H9 (cell line): ENCODE measurements around the gene DMD. TPM values are rescaled to one million over a fixed set of nuclear protein-coding genes. Genes with fewer than 3 reads are reported as not detected.

ENCODE experiments used
- DNase-seq: peaks from one replicate; pipeline ENCODE4 v3.0.0-alpha.2; 2017
- H2AFZ ChIP-seq: one replicate; pipeline ENCODE4 v1.6.1; 2013; ENCODE audit warnings: mild to moderate bottlenecking, low read length, control low read depth, moderate library complexity
- H2AK5ac ChIP-seq: 2 replicates; pipeline ENCODE4 v1.6.1; 2013; ENCODE audit warnings: low read length, control low read depth, mixed read lengths; ENCODE audit not compliant: insufficient read length
- H2BK120ac ChIP-seq: one replicate; pipeline ENCODE4 v1.6.1; 2013; ENCODE audit warnings: low read depth, mild to moderate bottlenecking, low read length, control low read depth, inconsistent platforms; ENCODE audit not compliant: poor library complexity, severe bottlenecking
- H2BK12ac ChIP-seq: 2 replicates; pipeline ENCODE4 v1.6.1; 2013; ENCODE audit warnings: low read length, control low read depth, mixed read lengths, low read depth; ENCODE audit not compliant: insufficient read length
- H2BK15ac ChIP-seq: 2 replicates; pipeline ENCODE4 v1.6.1; 2013; ENCODE audit warnings: low read depth, low read length, control low read depth
- H2BK20ac ChIP-seq: one replicate; pipeline ENCODE4 v1.6.1; 2013; ENCODE audit warnings: low read depth, mild to moderate bottlenecking, low read length, control low read depth, inconsistent platforms; ENCODE audit not compliant: poor library complexity, severe bottlenecking
- H2BK5ac ChIP-seq: 2 replicates; pipeline ENCODE4 v1.6.1; 2013; ENCODE audit warnings: low read length, control low read depth, mixed read lengths; ENCODE audit not compliant: insufficient read length
- H3K14ac ChIP-seq: 2 replicates; pipeline ENCODE4 v1.6.1; 2013; ENCODE audit warnings: low read length, control low read depth; ENCODE audit not compliant: insufficient read depth
- H3K18ac ChIP-seq: 2 replicates; pipeline ENCODE4 v1.6.1; 2013; ENCODE audit warnings: low read depth, mild to moderate bottlenecking, mixed read lengths, low read length, control low read depth; ENCODE audit not compliant: insufficient read length
- H3K23ac ChIP-seq: 2 replicates; pipeline ENCODE4 v1.6.1; 2013; ENCODE audit warnings: low read length, control low read depth, mixed read lengths, low read depth; ENCODE audit not compliant: insufficient read length
- H3K23me2 ChIP-seq: 2 replicates; pipeline ENCODE4 v1.6.1; 2013; ENCODE audit warnings: low read depth, mild to moderate bottlenecking, mixed read lengths, low read length, control low read depth; ENCODE audit not compliant: insufficient read length, poor library complexity, severe bottlenecking
- H3K27ac ChIP-seq: 2 replicates; pipeline ENCODE4 v1.5.1; 2013; ENCODE audit warnings: low read length, control low read depth, mixed read lengths, low read depth; ENCODE audit not compliant: insufficient read length
- H3K27me3 ChIP-seq: 2 replicates; pipeline ENCODE4 v1.6.1; 2013; ENCODE audit warnings: low read length, control low read depth, inconsistent platforms; ENCODE audit not compliant: insufficient read depth
- H3K4ac ChIP-seq: 2 replicates; pipeline ENCODE4 v1.6.1; 2013; ENCODE audit warnings: low read depth, mild to moderate bottlenecking, control low read depth, inconsistent platforms, low read length, moderate library complexity
- H3K4me1 ChIP-seq: 2 replicates; pipeline ENCODE4 v1.6.1; 2013; ENCODE audit warnings: low read length, control low read depth, inconsistent platforms; ENCODE audit not compliant: insufficient read depth
- H3K4me2 ChIP-seq: 2 replicates; pipeline ENCODE4 v1.6.1; 2013; ENCODE audit warnings: low read length, control low read depth, mixed read lengths; ENCODE audit not compliant: insufficient read length, insufficient read depth
- H3K56ac ChIP-seq: 2 replicates; pipeline ENCODE4 v1.6.1; 2013; ENCODE audit warnings: low read depth, mild to moderate bottlenecking, mixed read lengths, low read length, control low read depth; ENCODE audit not compliant: insufficient read length
- H3K79me1 ChIP-seq: 2 replicates; pipeline ENCODE4 v1.6.1; 2013; ENCODE audit warnings: low read depth, mild to moderate bottlenecking, moderate library complexity, low read length, control low read depth, inconsistent platforms; ENCODE audit not compliant: insufficient read depth, poor library complexity, severe bottlenecking
- H3K79me2 ChIP-seq: 2 replicates; pipeline ENCODE4 v1.6.1; 2013; ENCODE audit warnings: low read length, control low read depth, inconsistent platforms; ENCODE audit not compliant: insufficient read depth
- H3K9ac ChIP-seq: 2 replicates; pipeline ENCODE4 v1.6.1; 2013; ENCODE audit warnings: low read length, control low read depth, mixed read lengths; ENCODE audit not compliant: insufficient read length; ENCODE audit errors: extremely low read depth
- H3K9me3 ChIP-seq: one replicate; pipeline ENCODE4 v1.6.1; 2013; ENCODE audit warnings: low read depth, low read length, inconsistent platforms; ENCODE audit not compliant: control insufficient read depth
- H3T11ph ChIP-seq: one replicate; pipeline ENCODE4 v1.6.1; 2013; ENCODE audit warnings: mild to moderate bottlenecking, low read length, control low read depth, inconsistent platforms
- H4K20me1 ChIP-seq: one replicate; pipeline ENCODE4 v1.6.1; 2013; ENCODE audit not compliant: control insufficient read depth, insufficient read length, insufficient read depth
- H4K5ac ChIP-seq: 2 replicates; pipeline ENCODE4 v1.6.1; 2013; ENCODE audit warnings: low read depth, mild to moderate bottlenecking, mixed read lengths, low read length, control low read depth; ENCODE audit not compliant: insufficient read length
- H4K8ac ChIP-seq: replicated peaks from 2 replicates; pipeline ENCODE4 v1.6.1; 2013; ENCODE audit warnings: low read length, control low read depth, mixed read lengths, low read depth; ENCODE audit not compliant: insufficient read length
- H4K91ac ChIP-seq: 2 replicates; pipeline ENCODE4 v1.6.1; 2013; ENCODE audit warnings: low read depth, mild to moderate bottlenecking, moderate library complexity, mixed read lengths, low read length, control low read depth; ENCODE audit not compliant: insufficient read length
- H3K27ac Mint-ChIP-seq, 3 experiments: 2 replicates in 2 of 3; 3 replicates in 1 of 3; pipeline ENCODE4 v1.8.0; 2020 to 2021; ENCODE audit warnings: mixed read lengths in 3 of 3, mild to moderate bottlenecking in 1 of 3, moderate library complexity in 1 of 3
- H3K27me3 Mint-ChIP-seq: 2 replicates; pipeline ENCODE4 v1.8.0; 2021; ENCODE audit warnings: low read depth, mild to moderate bottlenecking, moderate library complexity, mixed read lengths
- H3K36me3 Mint-ChIP-seq, 3 experiments: 2 replicates in 2 of 3; 3 replicates in 1 of 3; pipeline ENCODE4 v1.8.0; 2020 to 2021; ENCODE audit warnings: low read depth in 3 of 3, mixed read lengths in 3 of 3; ENCODE audit not compliant: insufficient read depth in 1 of 3
- H3K4me1 Mint-ChIP-seq, 2 experiments: 2 replicates each; pipeline ENCODE4 v1.8.0; 2020; ENCODE audit warnings: mixed read lengths in 2 of 2
- H3K4me3 Mint-ChIP-seq, 2 experiments: 2 replicates in 1 of 2; 3 replicates in 1 of 2; pipeline ENCODE4 v1.8.0; 2020 to 2021; ENCODE audit warnings: mild to moderate bottlenecking in 2 of 2, mixed read lengths in 2 of 2, moderate library complexity in 1 of 2
- H3K9me3 Mint-ChIP-seq, 2 experiments: 2 replicates in 1 of 2; 3 replicates in 1 of 2; pipeline ENCODE4 v1.8.0; 2020; ENCODE audit warnings: mild to moderate bottlenecking in 2 of 2, mixed read lengths in 2 of 2, moderate library complexity in 1 of 2
- WGBS: extraction: QIAGEN DNeasy Blood & Tissue Kit; methylation state at CpG from one replicate; pipeline ENCODE4 v1.1.7; 2013; ENCODE audit warnings: missing lambda C conversion rate, low lambda C conversion rate, mixed read lengths; ENCODE audit not compliant: insufficient read length; ENCODE audit errors: extremely low coverage; 5-methylcytosine and 5-hydroxymethylcytosine counted together
- total RNA-seq: library from RNA; stranded (reverse); gene quantifications from 2 replicates; pipeline ENCODE4 v1.2.1, GENCODE V29; 2021
- TF ChIP-seq, protein P1 (sequence below): fragments of 200-600 bp; sonication (generic); conservative IDR thresholded peaks from 3 replicates; pipeline ENCODE4 v1.8.0; 2021; ENCODE audit warnings: antibody characterized with exemption, mild to moderate bottlenecking

Gene DMD
- total RNA-seq, 1 experiment from 2014 or later = 3.8 TPM

GRCh38 chrX:33204889-33205288 lies 6.5 kb downstream of the DMD start:
- no peak overlapping the region for H2BK5ac ChIP-seq
- H2BK12ac ChIP-seq = no peak overlapping the region
- H3K9me3 Mint-ChIP-seq = peaks cover 2 to 4% of the 10 kb centered on the region in 2 experiments; a peak in 4 of 5 replicates
- peaks cover 13 to 14% of the 10 kb centered on the region in 2 experiments for H3K4me1 Mint-ChIP-seq
- DNase-seq = no peak
- H3K79me2 ChIP-seq = no peaks in the 10 kb centered on the region
- H3K14ac ChIP-seq = no peak overlapping the region
- H4K91ac ChIP-seq = no peak overlapping the region
- no peak overlapping the region for H4K5ac ChIP-seq
- no peak overlapping the region for H3K23ac ChIP-seq
- H3K27me3 Mint-ChIP-seq = no peaks in the 10 kb centered on the region
- H3K23me2 ChIP-seq = no peaks in the 10 kb centered on the region
- WGBS = no CpG with 5 or more reads among the region's 5 CpGs
- no peak overlapping the region for H3K27ac Mint-ChIP-seq
- no peak overlapping the region for H3K4me2 ChIP-seq
- no peak overlapping the region for H3T11ph ChIP-seq
- H3K56ac ChIP-seq = no peak overlapping the region
- H3K4me3 Mint-ChIP-seq = no peak overlapping the region
- no peak overlapping the region for H2BK15ac ChIP-seq
- no peak overlapping the region for H2BK20ac ChIP-seq
- H3K9ac ChIP-seq = no peak overlapping the region
- H3K27me3 ChIP-seq = no peaks in the 10 kb centered on the region
- H3K4ac ChIP-seq = no peak overlapping the region
- H3K27ac ChIP-seq = no peak overlapping the region
- no peak overlapping the region for H2AK5ac ChIP-seq
- H4K8ac ChIP-seq = no peak overlapping the region
- H3K4me1 ChIP-seq = no peaks in the 10 kb centered on the region
- no peaks in the 10 kb centered on the region for H4K20me1 ChIP-seq
- TF ChIP-seq, protein P1, sequence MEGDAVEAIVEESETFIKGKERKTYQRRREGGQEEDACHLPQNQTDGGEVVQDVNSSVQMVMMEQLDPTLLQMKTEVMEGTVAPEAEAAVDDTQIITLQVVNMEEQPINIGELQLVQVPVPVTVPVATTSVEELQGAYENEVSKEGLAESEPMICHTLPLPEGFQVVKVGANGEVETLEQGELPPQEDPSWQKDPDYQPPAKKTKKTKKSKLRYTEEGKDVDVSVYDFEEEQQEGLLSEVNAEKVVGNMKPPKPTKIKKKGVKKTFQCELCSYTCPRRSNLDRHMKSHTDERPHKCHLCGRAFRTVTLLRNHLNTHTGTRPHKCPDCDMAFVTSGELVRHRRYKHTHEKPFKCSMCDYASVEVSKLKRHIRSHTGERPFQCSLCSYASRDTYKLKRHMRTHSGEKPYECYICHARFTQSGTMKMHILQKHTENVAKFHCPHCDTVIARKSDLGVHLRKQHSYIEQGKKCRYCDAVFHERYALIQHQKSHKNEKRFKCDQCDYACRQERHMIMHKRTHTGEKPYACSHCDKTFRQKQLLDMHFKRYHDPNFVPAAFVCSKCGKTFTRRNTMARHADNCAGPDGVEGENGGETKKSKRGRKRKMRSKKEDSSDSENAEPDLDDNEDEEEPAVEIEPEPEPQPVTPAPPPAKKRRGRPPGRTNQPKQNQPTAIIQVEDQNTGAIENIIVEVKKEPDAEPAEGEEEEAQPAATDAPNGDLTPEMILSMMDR = no peak
- no peaks in the 10 kb centered on the region for H3K79me1 ChIP-seq
- no peak overlapping the region for H3K18ac ChIP-seq
- H2AFZ ChIP-seq = no peak overlapping the region
- H2BK120ac ChIP-seq = no peak overlapping the region
- no peaks in the 10 kb centered on the region for H3K9me3 ChIP-seq
- no peaks in the 10 kb centered on the region for H3K36me3 Mint-ChIP-seq
